HS-5 (cell line): ENCODE results near the gene SKP2.

ENCODE experiments used
- DNase-seq: peaks from one replicate; pipeline ENCODE4 v3.0.0-alpha.2; 2012; ENCODE audit warnings: low read depth

The SKP2 gene

GRCh38 chr5:36200513-36200912 lies 48.6 kb downstream of the SKP2 start:
- no peak for DNase-seq

GRCh38 chr5:36202521-36202961 lies 50.6 kb downstream of the SKP2 start:
- no peak for DNase-seq

- no peak for DNase-seq
Observed at GRCh38 chr5:36205329-36205728, 53.4 kb downstream of the SKP2 start.

GRCh38 chr5:36206913-36207312 lies 55.0 kb downstream of the SKP2 start:
- DNase-seq: no peak

- no peak for DNase-seq
Observed at GRCh38 chr5:36208786-36209185, 56.9 kb downstream of the SKP2 start.

- DNase-seq: peak; percentile 29
Observed at GRCh38 chr5:36209664-36210063, 57.8 kb downstream of the SKP2 start.

- DNase-seq: no peak
Observed at GRCh38 chr5:36214436-36214835, 62.5 kb downstream of the SKP2 start.

- no peak for DNase-seq
Observed at GRCh38 chr5:36215910-36216309, 64.0 kb downstream of the SKP2 start.

GRCh38 chr5:36217567-36217966 lies 65.7 kb downstream of the SKP2 start:
- no peak for DNase-seq

GRCh38 chr5:36217988-36218387 lies 66.1 kb downstream of the SKP2 start:
- no peak for DNase-seq

- DNase-seq: no peak
Observed at GRCh38 chr5:36222620-36223019, 70.7 kb downstream of the SKP2 start.

- no peak for DNase-seq
Observed at GRCh38 chr5:36227046-36227445, 75.1 kb downstream of the SKP2 start.

- DNase-seq: no peak
Observed at GRCh38 chr5:36228505-36228904, 76.6 kb downstream of the SKP2 start.

- no peak for DNase-seq
Observed at GRCh38 chr5:36230151-36230790, 78.4 kb downstream of the SKP2 start.

- DNase-seq: no peak
Observed at GRCh38 chr5:36232533-36232932, 80.6 kb downstream of the SKP2 start.
